Regular cardiac myocyte (primary cell): Measurements from ENCODE around the gene MVB12A. TPM values are rescaled to one million over a fixed set of nuclear protein-coding genes. Genes with fewer than 3 reads are reported as not detected.

ENCODE experiments used
- total RNA-seq: library from RNA; depleted of rRNA; stranded (reverse); fragments of >200 nt; gene quantifications from 2 replicates; pipeline ENCODE4 v1.2.3, GENCODE V29; 2014

Gene MVB12A
- total RNA-seq, result 27.0 and 29.6 TPM in 2 replicates

DNA sequence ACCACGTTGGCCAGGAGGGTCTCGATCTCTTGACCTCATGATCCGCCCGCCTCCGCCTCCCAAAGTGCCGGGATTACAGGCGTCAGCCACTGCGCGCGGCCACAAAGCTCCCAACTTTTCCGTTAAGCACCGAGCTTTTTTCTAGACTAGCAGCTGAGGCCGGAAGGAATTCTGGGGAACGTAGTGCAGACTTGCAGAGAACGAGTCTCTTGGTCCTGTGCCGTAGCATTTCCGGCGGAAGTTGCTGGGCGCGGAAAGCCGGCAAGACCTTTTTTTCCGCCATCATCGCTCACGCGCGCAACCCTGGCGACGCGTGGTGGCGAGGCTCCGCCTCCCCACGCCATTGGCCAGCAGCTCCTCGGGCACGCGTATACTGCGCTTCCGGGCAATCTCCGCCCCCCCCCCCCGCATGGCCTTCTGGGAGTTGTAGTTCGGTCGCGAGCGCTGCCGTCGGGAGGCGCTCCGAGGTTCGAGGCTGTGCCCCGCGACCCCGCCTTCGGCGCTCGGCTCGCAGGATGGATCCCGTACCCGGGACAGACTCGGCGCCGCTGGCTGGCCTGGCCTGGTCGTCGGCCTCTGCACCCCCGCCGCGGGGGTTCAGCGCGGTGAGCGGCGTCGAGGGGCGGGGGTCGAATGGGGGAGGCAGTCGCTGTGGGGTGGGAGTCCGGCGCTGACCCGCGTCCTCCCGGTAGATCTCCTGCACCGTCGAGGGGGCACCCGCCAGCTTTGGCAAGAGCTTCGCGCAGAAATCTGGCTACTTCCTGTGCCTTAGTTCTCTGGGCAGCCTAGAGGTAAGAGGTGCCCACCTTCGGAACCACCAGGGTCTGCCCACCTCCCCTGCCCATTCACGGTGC, at the start of gene MVB12A:
MVB12A (plus strand) TSS at position 427 of the 854 bp plus-strand sequence; CDS start at position 516, 89 bp downstream.

DNA sequence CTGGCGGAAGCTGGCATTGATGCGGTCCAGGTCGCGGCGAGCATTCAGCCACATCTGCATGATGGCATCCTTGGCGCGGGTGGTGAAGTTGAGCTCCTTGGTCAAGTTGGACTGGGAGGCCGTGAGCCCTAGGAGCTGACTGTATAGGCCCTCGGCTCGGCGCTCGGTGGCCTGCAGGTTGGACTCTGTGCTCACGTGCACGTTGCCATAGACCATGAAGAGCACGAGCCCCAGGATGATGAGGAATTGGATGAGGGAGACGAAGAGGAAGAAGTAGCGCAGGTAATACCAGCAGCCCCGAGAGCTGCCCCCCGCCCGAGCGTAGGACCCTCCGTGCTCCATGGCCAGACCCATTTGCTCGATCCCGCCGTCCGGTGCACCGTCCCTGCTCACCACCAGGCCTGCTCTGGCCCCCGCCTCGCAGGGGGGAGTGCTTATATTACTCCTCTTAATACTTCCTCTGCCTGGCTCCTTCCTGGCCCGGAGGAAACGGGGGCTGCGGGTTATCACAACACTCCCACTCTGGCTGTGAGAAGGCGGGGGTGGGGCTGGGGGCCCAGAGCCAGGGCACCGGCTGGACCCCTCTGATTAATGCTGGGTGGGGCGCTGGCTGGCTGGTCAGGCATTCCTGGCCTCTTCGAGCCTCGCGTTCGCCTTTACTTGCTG, 42.8 kb upstream of the MVB12A start, which contains the start of gene PLVAP:
PLVAP (minus strand) TSS at position 408 of the 666 bp plus-strand sequence; CDS start at position 354, 54 bp downstream.

DNA sequence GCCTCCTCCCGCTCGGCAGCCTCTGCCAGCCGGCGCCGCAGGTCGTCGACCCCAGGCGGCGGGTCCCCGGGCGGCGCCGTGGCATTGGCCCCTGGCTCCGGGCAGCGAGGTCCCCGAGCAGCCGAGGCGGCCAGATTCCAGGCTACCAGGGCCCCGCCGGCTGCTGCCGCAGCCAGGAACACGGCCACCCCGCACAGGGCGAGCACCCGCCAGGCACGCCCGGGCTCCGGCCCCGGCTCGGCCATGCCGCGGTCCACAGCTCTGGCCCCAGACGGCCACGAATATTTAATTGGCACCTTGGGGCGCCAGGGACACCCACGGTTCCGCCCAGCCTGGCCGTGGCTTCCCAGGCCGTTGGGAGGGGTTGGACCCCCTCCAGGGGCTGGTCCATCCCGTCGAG, 25.9 kb upstream of the MVB12A start, which contains the start of gene CCDC194:
CCDC194 (minus strand) TSS at position 283 of the 400 bp plus-strand sequence; CDS start at position 245, 38 bp downstream.

DNA sequence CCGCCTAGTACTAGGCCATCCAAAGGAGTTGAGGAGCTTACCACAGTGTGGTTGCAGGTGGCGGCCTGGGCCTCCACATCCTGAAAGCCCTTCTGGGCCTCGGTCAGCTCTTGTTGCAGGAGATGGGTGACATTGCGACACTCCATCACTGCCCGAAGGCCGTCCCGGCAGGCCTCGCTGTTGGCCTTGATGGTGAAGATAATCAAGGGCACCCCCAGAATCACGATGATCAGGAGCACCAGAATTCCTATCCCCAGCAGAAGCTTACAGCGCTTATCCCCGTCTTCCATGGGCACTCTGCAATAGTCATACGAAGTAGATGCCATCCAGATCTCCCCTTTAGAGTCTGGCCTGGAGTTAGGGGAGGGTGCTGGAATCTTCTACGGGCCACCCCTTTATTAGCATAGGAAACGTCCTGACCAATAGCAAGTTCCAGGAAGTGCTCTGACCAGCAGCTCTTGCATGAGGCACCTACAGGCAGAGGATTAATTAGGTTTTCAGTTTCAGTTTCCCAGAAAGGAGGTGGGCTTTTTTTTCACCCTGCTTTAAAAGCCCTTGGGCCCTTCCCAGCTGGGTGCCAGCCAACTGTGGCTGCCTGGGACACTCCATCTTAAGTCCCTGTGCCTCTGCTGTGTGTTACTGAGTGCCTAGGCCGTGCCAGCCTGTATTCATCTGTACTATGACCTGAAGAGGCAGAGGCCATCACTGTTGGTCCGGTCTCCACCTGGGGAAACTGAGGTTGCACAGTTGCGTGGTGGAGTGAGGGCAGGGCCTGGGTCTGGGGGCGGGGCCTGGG, 14.4 kb upstream of the MVB12A start, which contains the start of gene BST2:
BST2 (minus strand) TSS at position 381 of the 796 bp plus-strand sequence; CDS start at position 326, 55 bp downstream.

DNA sequence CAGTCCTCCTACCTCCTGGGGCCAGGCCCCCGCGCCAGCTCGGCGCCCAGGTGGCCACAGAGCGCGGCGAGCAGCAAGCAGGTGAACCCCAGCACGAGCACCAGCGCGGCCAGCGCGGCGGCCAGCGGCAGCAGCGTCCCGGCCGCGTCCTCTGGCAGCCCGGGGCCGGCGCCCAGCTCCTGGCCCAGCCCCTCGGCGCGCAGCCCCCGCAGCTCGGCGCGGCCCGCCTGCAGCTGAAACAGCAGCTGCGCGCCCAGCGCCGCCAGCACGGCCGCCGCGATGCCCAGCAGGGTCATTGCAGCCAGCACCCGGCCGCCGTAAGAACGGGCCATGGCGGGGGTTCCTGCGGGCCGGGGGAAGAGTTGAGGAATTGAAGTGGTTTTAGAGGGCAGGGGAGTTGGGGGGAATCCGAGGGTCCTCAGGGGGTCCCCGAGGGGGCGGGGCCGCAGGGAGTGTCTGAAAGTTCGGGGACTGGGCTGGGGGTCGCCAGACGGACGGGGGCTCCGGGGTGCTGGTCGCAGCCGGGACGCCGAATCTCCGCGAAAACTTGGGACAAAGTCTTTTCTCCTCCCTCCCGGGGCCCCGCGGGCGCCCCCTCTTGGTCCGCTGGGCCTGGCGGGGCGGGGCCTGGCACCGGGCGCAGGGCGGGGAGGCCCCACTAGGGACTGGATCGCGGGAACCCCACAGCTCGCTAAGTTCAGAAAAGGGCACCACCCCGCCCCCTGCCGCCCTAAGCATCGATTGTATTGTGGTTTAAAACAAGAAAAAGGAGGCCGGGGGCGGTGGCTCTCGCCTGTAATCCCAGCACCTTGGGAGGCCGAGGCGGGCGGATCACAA, 28.5 kb downstream of the MVB12A start, which contains the start of gene TMEM221:
TMEM221 (minus strand) TSS at position 538 of the 837 bp plus-strand sequence; CDS start at position 332, 206 bp downstream.

DNA sequence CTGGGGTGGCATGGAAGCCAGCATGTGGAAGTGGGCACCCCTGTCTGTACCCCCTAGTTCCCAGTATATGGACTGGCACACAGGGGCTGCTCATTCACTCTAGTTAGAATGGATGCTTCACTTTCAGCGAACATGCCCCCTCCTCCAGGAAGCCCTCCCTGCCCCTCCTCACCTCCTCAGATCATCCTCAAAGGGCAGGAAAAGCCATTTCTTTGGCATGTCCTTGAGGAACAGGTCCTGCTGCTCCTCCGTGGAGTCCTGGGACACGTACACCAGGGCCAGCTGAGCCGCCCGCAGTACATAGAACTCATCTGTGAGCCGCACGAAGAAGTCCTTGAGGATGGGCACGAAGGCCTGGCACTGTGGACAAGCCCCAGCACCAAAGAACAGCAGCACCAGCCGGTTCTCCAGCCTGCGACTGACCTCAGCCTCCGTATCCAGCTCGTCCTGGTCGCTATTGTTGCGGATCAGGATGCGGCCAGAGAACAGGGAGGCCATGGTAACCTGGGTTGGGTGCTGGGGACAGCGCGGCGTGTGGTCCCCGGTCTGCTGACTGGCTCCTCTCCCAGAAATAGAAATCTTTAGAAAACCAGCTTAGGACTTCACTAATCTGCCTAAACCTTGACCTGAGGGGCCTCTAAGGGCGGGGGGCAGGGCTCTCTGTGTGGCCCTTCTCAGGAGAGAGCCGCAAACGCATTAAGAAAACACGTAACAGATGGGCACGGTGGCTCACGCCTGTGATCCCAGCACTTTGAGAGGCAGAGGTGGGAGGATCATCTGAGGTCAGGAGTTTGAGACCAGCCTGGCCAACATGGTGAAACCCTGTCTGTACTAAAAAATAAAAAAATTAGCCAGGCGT, 40.8 kb downstream of the MVB12A start, which contains the start of gene NXNL1:
NXNL1 (minus strand) TSS at position 555 of the 859 bp plus-strand sequence; CDS start at position 498, 57 bp downstream.

DNA sequence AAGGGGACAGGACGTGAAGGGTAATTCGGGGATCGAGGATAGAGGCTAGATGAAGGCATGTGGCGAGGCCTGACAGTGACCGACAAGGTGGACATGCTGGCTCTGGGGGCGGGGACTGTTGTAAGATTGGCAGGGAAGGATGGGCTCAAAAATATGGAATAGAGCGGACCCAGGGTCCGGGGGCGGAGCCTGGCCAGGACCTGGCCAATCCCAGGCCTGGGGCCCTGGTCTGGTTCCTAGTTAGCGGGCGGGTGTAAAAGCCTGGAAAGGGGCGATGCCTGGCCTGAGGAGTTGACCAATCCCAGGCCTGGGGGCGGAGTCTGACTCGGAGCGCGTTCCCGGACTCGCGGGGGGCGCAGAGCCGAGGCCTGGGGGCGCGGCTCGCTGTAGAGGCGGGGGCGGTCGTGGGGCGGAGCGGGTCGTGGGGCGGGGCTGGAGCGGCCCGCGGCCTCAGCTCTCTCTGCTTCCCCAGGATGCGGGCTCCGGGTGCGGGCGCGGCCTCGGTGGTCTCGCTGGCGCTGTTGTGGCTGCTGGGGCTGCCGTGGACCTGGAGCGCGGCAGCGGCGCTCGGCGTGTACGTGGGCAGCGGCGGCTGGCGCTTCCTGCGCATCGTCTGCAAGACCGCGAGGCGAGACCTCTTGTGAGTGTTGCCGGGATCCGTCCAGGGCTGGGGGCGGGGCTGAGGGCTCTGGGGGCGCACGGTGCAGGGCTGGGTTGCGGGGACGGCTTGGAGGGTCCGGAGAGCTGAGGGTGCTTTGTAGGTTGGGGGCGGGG, 50.4 kb downstream of the MVB12A start, which contains the start of gene SLC27A1:
SLC27A1 (plus strand) TSS at position 457 of the 774 bp plus-strand sequence; CDS start at position 474, 17 bp downstream.

Other genes starting within 250 kb of the MVB12A start
- gene USE1, start 204.7 kb upstream of the MVB12A start, total RNA-seq, result 18.0 and 31.1 TPM in 2 replicates
- 0.77 and 2.3 TPM in 2 replicates for gene OCEL1, start 193.8 kb upstream of the MVB12A start, total RNA-seq
- gene NR2F6, start 174.1 kb upstream of the MVB12A start, total RNA-seq, result 35.5 and 45.2 TPM in 2 replicates
- under 0.01 and 0.28 TPM in 2 replicates for gene USHBP1, start 155.3 kb upstream of the MVB12A start, total RNA-seq
- gene BABAM1, start 152.6 kb upstream of the MVB12A start, total RNA-seq, result 67.4 and 125 TPM in 2 replicates
- 1.9 TPM in 1 of 2 replicates, not detected in the other for gene ANKLE1, start 138.1 kb upstream of the MVB12A start, total RNA-seq
- gene ABHD8, start 116.6 kb upstream of the MVB12A start, total RNA-seq, result 8.2 and 10.4 TPM in 2 replicates
- gene MRPL34, start 114.2 kb upstream of the MVB12A start, total RNA-seq, result 36.6 and 50.8 TPM in 2 replicates
- gene DDA1, start 110.5 kb upstream of the MVB12A start, total RNA-seq, result 18.3 and 33.2 TPM in 2 replicates
- gene ANO8, start 85.2 kb upstream of the MVB12A start, total RNA-seq, result 3.1 and 4.5 TPM in 2 replicates
- 12.4 and 12.8 TPM in 2 replicates for gene GTPBP3, start 82.5 kb upstream of the MVB12A start, total RNA-seq
- gene PLVAP, start 42.7 kb upstream of the MVB12A start, total RNA-seq, result 0.19 and 0.28 TPM in 2 replicates
- not detected in 2 replicates for gene CCDC194, start 25.9 kb upstream of the MVB12A start, total RNA-seq
- 30.7 and 56.7 TPM in 2 replicates for gene BST2, start 14.4 kb upstream of the MVB12A start, total RNA-seq
- under 0.01 TPM in 1 of 2 replicates, not detected in the other for gene TMEM221, start 28.6 kb downstream of the MVB12A start, total RNA-seq
- not detected in 2 replicates for gene NXNL1, start 40.9 kb downstream of the MVB12A start, total RNA-seq
- gene SLC27A1, start 50.5 kb downstream of the MVB12A start, total RNA-seq, result 9.2 and 35.0 TPM in 2 replicates
- 37.8 and 38.9 TPM in 2 replicates for gene PGLS, start 91.6 kb downstream of the MVB12A start, total RNA-seq
- 105 and 131 TPM in 2 replicates for gene COLGALT1, start 135.6 kb downstream of the MVB12A start, total RNA-seq